Measurements from ENCODE around the gene ARID4B. TPM values are rescaled to one million over a fixed set of nuclear protein-coding genes. Genes with fewer than 3 reads are reported as not detected.

The ARID4B gene
- total and polyA plus RNA-seq, 2 of the 13 experiments (the other 11 are each of a cell fraction or from before 2014, with no cell fraction given), result 9.7 to 24.6 TPM

GRCh38 chr1:235128456-235129328, 199.3 kb downstream of the ARID4B start, which contains the start of gene TOMM20 (continued):
- TF ChIP-seq FOXP4 (CRISPR knock-in tag; IDR thresholded peaks at IDR 0.05), result peak; percentile 82
- TF ChIP-seq MED13 (CRISPR knock-in tag; IDR thresholded peaks at IDR 0.05), result peak; percentile 95
- TF ChIP-seq ZSCAN31 (CRISPR knock-in tag; IDR thresholded peaks at IDR 0.05; ENCODE audit: low read depth), result peak; percentile 94
- TF ChIP-seq, protein P1, sequence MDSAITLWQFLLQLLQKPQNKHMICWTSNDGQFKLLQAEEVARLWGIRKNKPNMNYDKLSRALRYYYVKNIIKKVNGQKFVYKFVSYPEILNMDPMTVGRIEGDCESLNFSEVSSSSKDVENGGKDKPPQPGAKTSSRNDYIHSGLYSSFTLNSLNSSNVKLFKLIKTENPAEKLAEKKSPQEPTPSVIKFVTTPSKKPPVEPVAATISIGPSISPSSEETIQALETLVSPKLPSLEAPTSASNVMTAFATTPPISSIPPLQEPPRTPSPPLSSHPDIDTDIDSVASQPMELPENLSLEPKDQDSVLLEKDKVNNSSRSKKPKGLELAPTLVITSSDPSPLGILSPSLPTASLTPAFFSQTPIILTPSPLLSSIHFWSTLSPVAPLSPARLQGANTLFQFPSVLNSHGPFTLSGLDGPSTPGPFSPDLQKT (CRISPR knock-in tag; IDR thresholded peaks at IDR 0.05; ENCODE audit: borderline replicate concordance), result 0 out of 2 replicates have a peak, but pooled peaks have one; percentile 75
- no peak for TF ChIP-seq ZMYM3 (CRISPR knock-in tag; IDR thresholded peaks at IDR 0.05)
- TF ChIP-seq ZNF784 (CRISPR knock-in tag; IDR thresholded peaks at IDR 0.05; ENCODE audit: borderline replicate concordance), result no peak
- TF ChIP-seq NR2F6 (IDR thresholded peaks at IDR 0.05), result 0 out of 2 replicates have a peak, but pooled peaks have one; percentile 8
- peak; percentile 59 for TF ChIP-seq NR2F6 (CRISPR knock-in tag; IDR thresholded peaks at IDR 0.05)
- 0 out of 2 replicates have a peak, but pooled peaks have one; percentile 42 for TF ChIP-seq ZNF230 (CRISPR knock-in tag; IDR thresholded peaks at IDR 0.05)
- TF ChIP-seq MAFK (conservative IDR thresholded peaks at IDR 0.05 in 1 of 2, IDR thresholded peaks at IDR 0.05 in 1 of 2; ENCODE audit: low read length in 2 of 2), result no peak
- no peak for TF ChIP-seq CBX1 (IDR thresholded peaks at IDR 0.05; ENCODE audit: low read depth)
- 0 out of 2 replicates have a peak, but pooled peaks have one; percentile 40 for TF ChIP-seq NFAT5 (CRISPR knock-in tag; IDR thresholded peaks at IDR 0.05)
- no peak for TF ChIP-seq ZNF10 (CRISPR knock-in tag; IDR thresholded peaks at IDR 0.05; ENCODE audit: borderline replicate concordance, low read depth)
- peak; percentile 78 for TF ChIP-seq E2F1 (CRISPR knock-in tag; IDR thresholded peaks at IDR 0.05)

Measured in HepG2 (cell line).